H1 (cell line): Measurements from ENCODE around the gene ECT2L. TPM values are rescaled to one million over a fixed set of nuclear protein-coding genes. Genes with fewer than 3 reads are reported as not detected.

Experiments used
- EGR1 ChIP-seq: IDR thresholded peaks from 2 replicates; pipeline ENCODE4 v1.6.1; 2011; ENCODE audit warnings: low read depth, low read length, borderline replicate concordance
- JUND ChIP-seq: IDR thresholded peaks from 2 replicates; pipeline ENCODE4 v1.6.1; 2011; ENCODE audit warnings: mild to moderate bottlenecking, improper control_type of control experiment, low read length
- polyA plus RNA-seq, 7 experiments: library from polyadenylated mRNA; depleted of rRNA in 3 of 7; stranded (reverse) in 5 of 7; unstranded in 2 of 7; fragments of >200 nt in 5 of 7; fragments of 200-250 nt in 2 of 7; gene quantifications; 1 replicate in 5 of 7; 2 replicates in 1 of 7; 4 replicates in 1 of 7; pipeline versions ENCODE4 v1.2.1 to v1.2.3, GENCODE V29; 2011 to 2013; ENCODE audit warnings: missing spikeins in 2 of 7, mixed read lengths in 2 of 7
- total RNA-seq: library from RNA; stranded (reverse); fragmentation: NEBNext Ultra II Directional; extraction: Animal tissue kit (Norgen Biotek cat#: 25700); gene quantifications from 2 replicates; pipeline ENCODE4 v1.2.1, GENCODE V29; 2021
- TF ChIP-seq, protein P1 (sequence below): fragments of 300-600 bp; sonication (generic); IDR thresholded peaks from 2 replicates; pipeline ENCODE4 v1.7.1; 2012; ENCODE audit warnings: low read length, moderate library complexity, mild to moderate bottlenecking, inconsistent platforms; ENCODE audit not compliant: insufficient replicate concordance
- TF ChIP-seq, protein P2 (sequence below): IDR thresholded peaks from 2 replicates; pipeline ENCODE4 v1.6.1; 2012; ENCODE audit warnings: inconsistent platforms

The ECT2L gene
- total and polyA plus RNA-seq, 2 of the 8 experiments (the other 6 are each of a cell fraction or from before 2014, with no cell fraction given), result not detected

DNA sequence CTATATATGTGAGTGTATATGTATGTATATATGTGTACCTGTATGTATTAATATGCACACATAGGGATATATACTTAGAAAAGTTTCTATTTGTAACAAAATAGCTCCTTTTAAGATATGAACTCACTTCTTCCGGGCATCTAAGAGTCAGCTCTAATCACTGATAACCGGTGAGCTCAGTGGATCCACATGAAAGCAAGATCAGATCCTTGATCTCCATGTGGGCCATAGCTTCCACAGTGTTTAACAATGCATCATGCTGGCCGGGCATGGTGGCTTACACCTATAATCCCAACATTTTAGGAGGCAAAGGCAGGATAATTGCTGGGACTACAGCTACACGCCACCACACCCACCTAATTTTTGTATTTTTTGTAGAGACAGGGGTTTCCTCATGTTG lies 52.6 kb downstream of the ECT2L start (continued):
- TF ChIP-seq, protein P1, sequence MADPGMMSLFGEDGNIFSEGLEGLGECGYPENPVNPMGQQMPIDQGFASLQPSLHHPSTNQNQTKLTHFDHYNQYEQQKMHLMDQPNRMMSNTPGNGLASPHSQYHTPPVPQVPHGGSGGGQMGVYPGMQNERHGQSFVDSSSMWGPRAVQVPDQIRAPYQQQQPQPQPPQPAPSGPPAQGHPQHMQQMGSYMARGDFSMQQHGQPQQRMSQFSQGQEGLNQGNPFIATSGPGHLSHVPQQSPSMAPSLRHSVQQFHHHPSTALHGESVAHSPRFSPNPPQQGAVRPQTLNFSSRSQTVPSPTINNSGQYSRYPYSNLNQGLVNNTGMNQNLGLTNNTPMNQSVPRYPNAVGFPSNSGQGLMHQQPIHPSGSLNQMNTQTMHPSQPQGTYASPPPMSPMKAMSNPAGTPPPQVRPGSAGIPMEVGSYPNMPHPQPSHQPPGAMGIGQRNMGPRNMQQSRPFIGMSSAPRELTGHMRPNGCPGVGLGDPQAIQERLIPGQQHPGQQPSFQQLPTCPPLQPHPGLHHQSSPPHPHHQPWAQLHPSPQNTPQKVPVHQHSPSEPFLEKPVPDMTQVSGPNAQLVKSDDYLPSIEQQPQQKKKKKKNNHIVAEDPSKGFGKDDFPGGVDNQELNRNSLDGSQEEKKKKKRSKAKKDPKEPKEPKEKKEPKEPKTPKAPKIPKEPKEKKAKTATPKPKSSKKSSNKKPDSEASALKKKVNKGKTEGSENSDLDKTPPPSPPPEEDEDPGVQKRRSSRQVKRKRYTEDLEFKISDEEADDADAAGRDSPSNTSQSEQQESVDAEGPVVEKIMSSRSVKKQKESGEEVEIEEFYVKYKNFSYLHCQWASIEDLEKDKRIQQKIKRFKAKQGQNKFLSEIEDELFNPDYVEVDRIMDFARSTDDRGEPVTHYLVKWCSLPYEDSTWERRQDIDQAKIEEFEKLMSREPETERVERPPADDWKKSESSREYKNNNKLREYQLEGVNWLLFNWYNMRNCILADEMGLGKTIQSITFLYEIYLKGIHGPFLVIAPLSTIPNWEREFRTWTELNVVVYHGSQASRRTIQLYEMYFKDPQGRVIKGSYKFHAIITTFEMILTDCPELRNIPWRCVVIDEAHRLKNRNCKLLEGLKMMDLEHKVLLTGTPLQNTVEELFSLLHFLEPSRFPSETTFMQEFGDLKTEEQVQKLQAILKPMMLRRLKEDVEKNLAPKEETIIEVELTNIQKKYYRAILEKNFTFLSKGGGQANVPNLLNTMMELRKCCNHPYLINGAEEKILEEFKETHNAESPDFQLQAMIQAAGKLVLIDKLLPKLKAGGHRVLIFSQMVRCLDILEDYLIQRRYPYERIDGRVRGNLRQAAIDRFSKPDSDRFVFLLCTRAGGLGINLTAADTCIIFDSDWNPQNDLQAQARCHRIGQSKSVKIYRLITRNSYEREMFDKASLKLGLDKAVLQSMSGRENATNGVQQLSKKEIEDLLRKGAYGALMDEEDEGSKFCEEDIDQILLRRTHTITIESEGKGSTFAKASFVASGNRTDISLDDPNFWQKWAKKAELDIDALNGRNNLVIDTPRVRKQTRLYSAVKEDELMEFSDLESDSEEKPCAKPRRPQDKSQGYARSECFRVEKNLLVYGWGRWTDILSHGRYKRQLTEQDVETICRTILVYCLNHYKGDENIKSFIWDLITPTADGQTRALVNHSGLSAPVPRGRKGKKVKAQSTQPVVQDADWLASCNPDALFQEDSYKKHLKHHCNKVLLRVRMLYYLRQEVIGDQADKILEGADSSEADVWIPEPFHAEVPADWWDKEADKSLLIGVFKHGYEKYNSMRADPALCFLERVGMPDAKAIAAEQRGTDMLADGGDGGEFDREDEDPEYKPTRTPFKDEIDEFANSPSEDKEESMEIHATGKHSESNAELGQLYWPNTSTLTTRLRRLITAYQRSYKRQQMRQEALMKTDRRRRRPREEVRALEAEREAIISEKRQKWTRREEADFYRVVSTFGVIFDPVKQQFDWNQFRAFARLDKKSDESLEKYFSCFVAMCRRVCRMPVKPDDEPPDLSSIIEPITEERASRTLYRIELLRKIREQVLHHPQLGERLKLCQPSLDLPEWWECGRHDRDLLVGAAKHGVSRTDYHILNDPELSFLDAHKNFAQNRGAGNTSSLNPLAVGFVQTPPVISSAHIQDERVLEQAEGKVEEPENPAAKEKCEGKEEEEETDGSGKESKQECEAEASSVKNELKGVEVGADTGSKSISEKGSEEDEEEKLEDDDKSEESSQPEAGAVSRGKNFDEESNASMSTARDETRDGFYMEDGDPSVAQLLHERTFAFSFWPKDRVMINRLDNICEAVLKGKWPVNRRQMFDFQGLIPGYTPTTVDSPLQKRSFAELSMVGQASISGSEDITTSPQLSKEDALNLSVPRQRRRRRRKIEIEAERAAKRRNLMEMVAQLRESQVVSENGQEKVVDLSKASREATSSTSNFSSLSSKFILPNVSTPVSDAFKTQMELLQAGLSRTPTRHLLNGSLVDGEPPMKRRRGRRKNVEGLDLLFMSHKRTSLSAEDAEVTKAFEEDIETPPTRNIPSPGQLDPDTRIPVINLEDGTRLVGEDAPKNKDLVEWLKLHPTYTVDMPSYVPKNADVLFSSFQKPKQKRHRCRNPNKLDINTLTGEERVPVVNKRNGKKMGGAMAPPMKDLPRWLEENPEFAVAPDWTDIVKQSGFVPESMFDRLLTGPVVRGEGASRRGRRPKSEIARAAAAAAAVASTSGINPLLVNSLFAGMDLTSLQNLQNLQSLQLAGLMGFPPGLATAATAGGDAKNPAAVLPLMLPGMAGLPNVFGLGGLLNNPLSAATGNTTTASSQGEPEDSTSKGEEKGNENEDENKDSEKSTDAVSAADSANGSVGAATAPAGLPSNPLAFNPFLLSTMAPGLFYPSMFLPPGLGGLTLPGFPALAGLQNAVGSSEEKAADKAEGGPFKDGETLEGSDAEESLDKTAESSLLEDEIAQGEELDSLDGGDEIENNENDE, result no peak
- TF ChIP-seq, protein P2, sequence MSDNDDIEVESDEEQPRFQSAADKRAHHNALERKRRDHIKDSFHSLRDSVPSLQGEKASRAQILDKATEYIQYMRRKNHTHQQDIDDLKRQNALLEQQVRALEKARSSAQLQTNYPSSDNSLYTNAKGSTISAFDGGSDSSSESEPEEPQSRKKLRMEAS, result no peak
- TF ChIP-seq JUND, result no peak
- no peak for TF ChIP-seq EGR1
